IMR-90 (cell line): ENCODE measurements around the gene RNF180. TPM values are rescaled to one million over a fixed set of nuclear protein-coding genes. Genes with fewer than 3 reads are reported as not detected.
"Not testable (repeated sequence)": the region's sequence is repeated elsewhere in the genome, so short reads cannot be mapped to it uniquely, and the experiment has no call there.

ENCODE experiments used
- ATAC-seq: fragments of 200-7000 bp; cut with Tn5 transposase; 2 replicates; pipeline ENCODE4 v1.9.1; 2020; ENCODE audit warnings: low read depth, mild to moderate bottlenecking, moderate library complexity
- BruUV-seq: library from RNA; stranded (reverse); fragments of 400-500 nt; replicated peaks from 2 replicates; lab custom pipeline; 2021; lab: Mats Ljungman, UMichigan
- CTCF ChIA-PET: fragments of 300-600 bp; formaldehyde crosslinking; extraction: SDS; loops from one replicate; lab custom pipeline; 2021; ENCODE audit warnings: antibody characterized with exemption; lab: Yijun Ruan, JAX
- POLR2A ChIA-PET: fragments of 300-600 bp; sonication (Branson Sonifier 250); formaldehyde crosslinking; loops from one replicate; lab custom pipeline; 2022; ENCODE audit warnings: antibody characterized with exemption; ENCODE audit not compliant: unreplicated experiment; lab: Charles Lee
- DNase-seq: peaks from one replicate; pipeline ENCODE4 v3.0.0; 2013
- H2AFZ ChIP-seq: replicated peaks from 2 replicates; pipeline ENCODE3; 2013; ENCODE audit warnings: low read length, mild to moderate bottlenecking; ENCODE audit not compliant: poor library complexity
- H2AK5ac ChIP-seq: 2 replicates; pipeline ENCODE4 v1.6.1; 2013; ENCODE audit warnings: low read depth, low read length, inconsistent platforms
- H2AK9ac ChIP-seq: replicated peaks from 2 replicates; pipeline ENCODE3; 2013; ENCODE audit warnings: mild to moderate bottlenecking, low read depth, low read length, moderate library complexity; ENCODE audit not compliant: poor library complexity
- H2BK120ac ChIP-seq: 2 replicates; pipeline ENCODE4 v1.6.1; 2013; ENCODE audit warnings: low read depth, low read length, inconsistent platforms
- H2BK15ac ChIP-seq: 3 replicates; pipeline ENCODE4 v1.6.1; 2013; ENCODE audit warnings: low read depth, low read length, inconsistent platforms
- H2BK20ac ChIP-seq: 2 replicates; pipeline ENCODE4 v1.6.1; 2013; ENCODE audit warnings: low read depth, mild to moderate bottlenecking, inconsistent platforms, low read length, moderate library complexity
- H2BK5ac ChIP-seq: 2 replicates; pipeline ENCODE4 v1.6.1; 2013; ENCODE audit warnings: mild to moderate bottlenecking, low read depth, low read length, inconsistent platforms; ENCODE audit not compliant: poor library complexity, severe bottlenecking
- H3K14ac ChIP-seq: replicated peaks from 2 replicates; pipeline ENCODE4 v1.6.1; 2013; ENCODE audit warnings: low read depth, low read length, inconsistent platforms
- H3K18ac ChIP-seq: 2 replicates; pipeline ENCODE4 v1.6.1; 2013; ENCODE audit warnings: low read depth, low read length, control low read depth
- H3K23ac ChIP-seq: 2 replicates; pipeline ENCODE4 v1.6.1; 2013; ENCODE audit warnings: low read depth, low read length, inconsistent platforms
- H3K27ac ChIP-seq: 2 replicates; pipeline ENCODE4 v1.5.1; 2013; ENCODE audit warnings: mild to moderate bottlenecking, control low read depth, low read length; ENCODE audit not compliant: insufficient read depth
- H3K27me3 ChIP-seq: 2 replicates; pipeline ENCODE4 v1.6.1; 2013; ENCODE audit warnings: low read length; ENCODE audit not compliant: control insufficient read depth, insufficient read depth
- H3K36me3 ChIP-seq: 2 replicates; pipeline ENCODE4 v1.6.1; 2013; ENCODE audit warnings: low read length, mixed read lengths; ENCODE audit not compliant: control insufficient read depth, insufficient read depth
- H3K4ac ChIP-seq: 2 replicates; pipeline ENCODE4 v1.6.1; 2013; ENCODE audit warnings: low read depth, low read length, inconsistent platforms
- H3K4me1 ChIP-seq: 2 replicates; pipeline ENCODE4 v1.6.1; 2013; ENCODE audit warnings: low read length, mixed read lengths; ENCODE audit not compliant: control insufficient read depth, insufficient read depth
- H3K4me2 ChIP-seq: 2 replicates; pipeline ENCODE4 v1.6.1; 2013; ENCODE audit warnings: low read depth, mild to moderate bottlenecking, control low read depth, low read length, moderate library complexity
- H3K4me3 ChIP-seq: 2 replicates; pipeline ENCODE4 v1.5.1; 2013; ENCODE audit warnings: low read depth, mild to moderate bottlenecking, control low read depth, low read length, moderate library complexity; ENCODE audit not compliant: insufficient read depth
- H3K56ac ChIP-seq: 2 replicates; pipeline ENCODE4 v1.6.1; 2013; ENCODE audit warnings: low read length, inconsistent platforms; ENCODE audit not compliant: insufficient read depth; ENCODE audit errors: extremely low read depth
- H3K79me1 ChIP-seq, 2 experiments: 2 replicates each; pipeline ENCODE4 v1.6.1; 2013; ENCODE audit warnings: low read length in 2 of 2, inconsistent platforms in 1 of 2, low read depth in 1 of 2
- H3K9ac ChIP-seq: 2 replicates; pipeline ENCODE4 v1.6.1; 2013; ENCODE audit warnings: low read depth, low read length, control low read depth
- H3K9me1 ChIP-seq: 2 replicates; pipeline ENCODE4 v1.6.1; 2013; ENCODE audit warnings: low read length, inconsistent platforms; ENCODE audit not compliant: insufficient read depth
- H3K9me3 ChIP-seq: 2 replicates; pipeline ENCODE4 v1.6.1; 2013; ENCODE audit warnings: low read length; ENCODE audit not compliant: control insufficient read depth, insufficient read depth
- H4K20me1 ChIP-seq: 2 replicates; pipeline ENCODE4 v1.6.1; 2013; ENCODE audit warnings: low read length, inconsistent platforms; ENCODE audit not compliant: insufficient read depth
- H4K5ac ChIP-seq: 2 replicates; pipeline ENCODE4 v1.6.1; 2013; ENCODE audit warnings: mild to moderate bottlenecking, low read depth, low read length, control low read depth
- H4K8ac ChIP-seq, 2 experiments: 2 replicates each; pipeline ENCODE4 v1.6.1; 2013; ENCODE audit warnings: low read depth in 2 of 2, low read length in 2 of 2, control low read depth in 1 of 2, inconsistent platforms in 1 of 2
- H4K91ac ChIP-seq: 2 replicates; pipeline ENCODE4 v1.6.1; 2013; ENCODE audit warnings: low read depth, low read length, inconsistent platforms; ENCODE audit not compliant: insufficient read depth
- BHLHE40 ChIP-seq: fragments of 150-350 bp; IDR thresholded peaks from 2 replicates; pipeline ENCODE4 v1.6.1; 2016; ENCODE audit warnings: mild to moderate bottlenecking, low read depth, low read length
- MAFK ChIP-seq: IDR thresholded peaks from 2 replicates; pipeline ENCODE4 v1.6.1; 2012; ENCODE audit warnings: low read depth, low read length, improper control_type of control experiment
- RFX5 ChIP-seq: IDR thresholded peaks from 2 replicates; pipeline ENCODE4 v1.8.0; 2012; ENCODE audit warnings: low read depth, mild to moderate bottlenecking, low read length, moderate library complexity
- SMC3 ChIP-seq: fragments of 150-350 bp; IDR thresholded peaks from 2 replicates; pipeline ENCODE4 v1.6.1; 2016; ENCODE audit warnings: low read depth, mild to moderate bottlenecking, antibody characterized with exemption, low read length, moderate library complexity
- WGBS, 2 experiments: methylation state at CpG; one replicate each; pipeline versions ENCODE4 v1.1.5 to v1.1.7; 2013; ENCODE audit warnings: missing lambda C conversion rate in 2 of 2; ENCODE audit not compliant: insufficient read length in 1 of 2; ENCODE audit errors: extremely low coverage in 2 of 2; 5-methylcytosine and 5-hydroxymethylcytosine counted together
- dilution Hi-C: fragments of 300-500 bp; cut with HindIII; formaldehyde crosslinking; loops from one replicate; pipeline ENCODE4 v1.14.3; 2018; ENCODE audit warnings: low sequenced_read_pairs; ENCODE audit not compliant: unreplicated experiment
- in situ Hi-C: fragments of 300-500 bp; cut with MboI; formaldehyde crosslinking; loops from 3 replicates; pipeline ENCODE4 v1.14.3; 2019; ENCODE audit warnings: low sequenced_read_pairs, inconsistent platforms, mixed read lengths
- intact Hi-C: fragments of 100-400 bp; cut with micrococcal nuclease; formaldehyde crosslinking; loops from 2 replicates; pipeline ENCODE4 v1.10.0; 2022
- polyA plus RNA-seq, 3 experiments: library from polyadenylated mRNA; depleted of rRNA; stranded (reverse); fragments of >200 nt; gene quantifications; 2 replicates each; pipeline ENCODE4 v1.2.3, GENCODE V29; 2012; ENCODE audit warnings: low replicate concordance in 1 of 3
- total RNA-seq: library from RNA; depleted of rRNA; stranded (reverse); fragments of >200 nt; gene quantifications from 2 replicates; pipeline ENCODE4 v1.2.3, GENCODE V29; 2012
- TF ChIP-seq, protein P1 (sequence below): conservative IDR thresholded peaks from 2 replicates; pipeline ENCODE4 v1.5.1; 2012; ENCODE audit warnings: mild to moderate bottlenecking, low read depth, low read length, improper control_type of control experiment

The RNF180 gene
- total and polyA plus RNA-seq, 2 of the 4 experiments (the other 2 are of a cell fraction), result 0.02 to 0.36 TPM

DNA sequence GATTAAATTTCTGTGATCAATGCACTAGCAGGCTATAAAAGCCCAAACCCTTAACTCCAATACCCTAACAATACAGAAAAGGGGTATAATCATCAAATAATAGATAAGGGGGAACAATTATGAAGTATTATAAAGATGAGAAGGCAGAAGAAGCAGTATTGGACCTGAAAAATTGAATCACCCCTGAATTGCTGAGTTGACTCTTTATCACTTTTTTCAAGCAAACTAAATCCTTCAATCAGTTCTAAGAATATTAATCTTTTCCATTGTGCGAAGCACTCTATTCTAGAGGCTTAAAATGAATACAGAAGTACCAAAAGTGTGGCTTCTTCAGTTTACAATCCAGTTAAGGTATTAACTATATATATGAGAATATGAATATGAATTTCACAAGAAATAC lies 120.7 kb downstream of the RNF180 start:
- TF ChIP-seq, protein P1, sequence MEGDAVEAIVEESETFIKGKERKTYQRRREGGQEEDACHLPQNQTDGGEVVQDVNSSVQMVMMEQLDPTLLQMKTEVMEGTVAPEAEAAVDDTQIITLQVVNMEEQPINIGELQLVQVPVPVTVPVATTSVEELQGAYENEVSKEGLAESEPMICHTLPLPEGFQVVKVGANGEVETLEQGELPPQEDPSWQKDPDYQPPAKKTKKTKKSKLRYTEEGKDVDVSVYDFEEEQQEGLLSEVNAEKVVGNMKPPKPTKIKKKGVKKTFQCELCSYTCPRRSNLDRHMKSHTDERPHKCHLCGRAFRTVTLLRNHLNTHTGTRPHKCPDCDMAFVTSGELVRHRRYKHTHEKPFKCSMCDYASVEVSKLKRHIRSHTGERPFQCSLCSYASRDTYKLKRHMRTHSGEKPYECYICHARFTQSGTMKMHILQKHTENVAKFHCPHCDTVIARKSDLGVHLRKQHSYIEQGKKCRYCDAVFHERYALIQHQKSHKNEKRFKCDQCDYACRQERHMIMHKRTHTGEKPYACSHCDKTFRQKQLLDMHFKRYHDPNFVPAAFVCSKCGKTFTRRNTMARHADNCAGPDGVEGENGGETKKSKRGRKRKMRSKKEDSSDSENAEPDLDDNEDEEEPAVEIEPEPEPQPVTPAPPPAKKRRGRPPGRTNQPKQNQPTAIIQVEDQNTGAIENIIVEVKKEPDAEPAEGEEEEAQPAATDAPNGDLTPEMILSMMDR, result no peak
- TF ChIP-seq BHLHE40, result no peak
- TF ChIP-seq RFX5, result no peak
- no peak for TF ChIP-seq SMC3
- TF ChIP-seq MAFK, result peak; percentile 80
- H2BK5ac ChIP-seq, result no peak overlapping the region
- no peak overlapping the region for H3K18ac ChIP-seq
- H2AK5ac ChIP-seq, result no peak overlapping the region
- H4K8ac ChIP-seq, result no peak overlapping the region
- DNase-seq, result no peak
- no peak overlapping the region for H4K91ac ChIP-seq
- H3K9me3 ChIP-seq, result no peaks in the 10 kb centered on the region
- no peak for ATAC-seq
- H3K79me1 ChIP-seq, result no peaks in the 10 kb centered on the region
- dilution Hi-C loops, result no loop called here
- H3K27ac ChIP-seq, result no peak overlapping the region
- H3K4me3 ChIP-seq, result no peak overlapping the region
- ChIA-PET POLR2A (no interaction called here), CTCF (no interaction called here)
- no peaks in the 10 kb centered on the region for H3K4me1 ChIP-seq
- no peak overlapping the region for H4K5ac ChIP-seq
- H4K20me1 ChIP-seq, result no peaks in the 10 kb centered on the region
- no TSS peak for BruUV-seq
- intact Hi-C loops, result no loop called here
- no peak overlapping the region for H2BK15ac ChIP-seq
- H2AFZ ChIP-seq, result no peak overlapping the region
- in situ Hi-C loops, result no loop called here
- no peak overlapping the region for H3K56ac ChIP-seq
- no peak overlapping the region for H3K23ac ChIP-seq
- no peak overlapping the region for H3K14ac ChIP-seq
- no peak overlapping the region for H3K4ac ChIP-seq
- H3K4me2 ChIP-seq, result no peak overlapping the region
- WGBS, 2 experiments, result no CpG with 5 or more reads among the region's 1 CpG
- H2BK20ac ChIP-seq, result no peak overlapping the region
- H3K9ac ChIP-seq, result no peak overlapping the region
- no peaks in the 10 kb centered on the region for H3K36me3 ChIP-seq
- H2BK120ac ChIP-seq, result no peak overlapping the region
- no peak overlapping the region for H2AK9ac ChIP-seq
- no peaks in the 10 kb centered on the region for H3K9me1 ChIP-seq
- H3K27me3 ChIP-seq, result no peaks in the 10 kb centered on the region

- H3K9ac ChIP-seq, H4K91ac ChIP-seq, H3K4ac ChIP-seq, H4K8ac ChIP-seq, H3K4me1 ChIP-seq, H3K4me3 ChIP-seq, H3K9me3 ChIP-seq, H2BK20ac ChIP-seq, H3K4me2 ChIP-seq, H3K36me3 ChIP-seq, BruUV-seq, intact Hi-C loops, H2BK5ac ChIP-seq, H2AK9ac ChIP-seq, H2AK5ac ChIP-seq, H3K14ac ChIP-seq, H4K20me1 ChIP-seq, H2AFZ ChIP-seq, H2BK15ac ChIP-seq, in situ Hi-C loops, H4K5ac ChIP-seq, ATAC-seq, dilution Hi-C loops, H3K27me3 ChIP-seq, H3K9me1 ChIP-seq, POLR2A ChIA-PET, H3K23ac ChIP-seq, H3K27ac ChIP-seq, H3K79me1 ChIP-seq, H2BK120ac ChIP-seq, DNase-seq, CTCF ChIA-PET, H3K18ac ChIP-seq, H3K56ac ChIP-seq: not testable (repeated sequence)
- WGBS, 2 experiments, result no CpG with 5 or more reads among the region's 2 CpGs
Measured at GRCh38 chr5:64288496-64288895, 122.9 kb downstream of the RNF180 start.
